WTC11 (cell line): Measurements from ENCODE around the gene ARHGAP22. TPM values are rescaled to one million over a fixed set of nuclear protein-coding genes. Genes with fewer than 3 reads are reported as not detected.

Experiments
- ATAC-seq: fragments of 200-7000 bp; cut with Tn5 transposase; 2 replicates; pipeline ENCODE4 v1.10.0; 2021; ENCODE audit warnings: mild to moderate bottlenecking, moderate library complexity
- CTCF ChIA-PET: fragments of 300-600 bp; sonication (Branson Sonifier 250); formaldehyde crosslinking; loops from one replicate; lab custom pipeline; 2021; ENCODE audit warnings: antibody characterized with exemption; lab: Charles Lee
- POLR2A ChIA-PET: fragments of 350-600 bp; sonication (Branson Sonifier 250); formaldehyde crosslinking; loops from one replicate; lab custom pipeline; 2021; ENCODE audit warnings: antibody characterized with exemption; lab: Charles Lee
- DNase-seq: peaks from one replicate; pipeline ENCODE4 v3.0.0; 2021; ENCODE audit warnings: low spot score
- H3K27ac Mint-ChIP-seq: 2 replicates; pipeline ENCODE4 v1.8.0; 2021; ENCODE audit warnings: mixed read lengths
- H3K27me3 Mint-ChIP-seq: 2 replicates; pipeline ENCODE4 v1.8.0; 2021; ENCODE audit warnings: low read depth, mild to moderate bottlenecking, moderate library complexity, mixed read lengths
- H3K36me3 Mint-ChIP-seq: 2 replicates; pipeline ENCODE4 v1.8.0; 2021; ENCODE audit warnings: mixed read lengths
- H3K4me1 Mint-ChIP-seq: 2 replicates; pipeline ENCODE4 v1.8.0; 2022; ENCODE audit warnings: mixed read lengths
- H3K4me3 Mint-ChIP-seq: 2 replicates; pipeline ENCODE4 v1.8.0; 2021; ENCODE audit warnings: mild to moderate bottlenecking, moderate library complexity, mixed read lengths
- H3K9me3 Mint-ChIP-seq: 2 replicates; pipeline ENCODE4 v1.8.0; 2021; ENCODE audit warnings: mixed read lengths
- CREB1 ChIP-seq: sonication (generic); formaldehyde crosslinking; IDR thresholded peaks from 2 replicates; pipeline ENCODE4 v1.8.0; 2023; ENCODE audit warnings: mild to moderate bottlenecking, missing genetic modification reagents
- CREM ChIP-seq: sonication (generic); formaldehyde crosslinking; IDR thresholded peaks from 2 replicates; pipeline ENCODE4 v1.8.1; 2022; ENCODE audit warnings: mild to moderate bottlenecking, missing genetic modification reagents, moderate library complexity
- ELF4 ChIP-seq: sonication (generic); formaldehyde crosslinking; IDR thresholded peaks from 2 replicates; pipeline ENCODE4 v1.8.1; 2022; ENCODE audit warnings: low read depth, mild to moderate bottlenecking, moderate library complexity, missing genetic modification reagents
- EMX1 ChIP-seq: fragments of 250-450 bp; sonication (Bioruptor Pico); IDR thresholded peaks from 2 replicates; pipeline ENCODE4 v1.8.0; 2021; ENCODE audit warnings: mild to moderate bottlenecking
- ESRRA ChIP-seq: sonication (generic); formaldehyde crosslinking; IDR thresholded peaks from 2 replicates; pipeline ENCODE4 v1.8.1; 2022; ENCODE audit warnings: mild to moderate bottlenecking, missing genetic modification reagents, borderline replicate concordance
- GTF2I ChIP-seq: fragments of 250-450 bp; sonication (Bioruptor Pico); conservative IDR thresholded peaks from 2 replicates; pipeline ENCODE4 v1.4.0; 2021; ENCODE audit warnings: mild to moderate bottlenecking
- IRF2 ChIP-seq: sonication (generic); formaldehyde crosslinking; IDR thresholded peaks from 2 replicates; pipeline ENCODE4 v1.8.0; 2022; ENCODE audit warnings: low read depth, missing genetic modification reagents, borderline replicate concordance
- JAZF1 ChIP-seq: fragments of 250-450 bp; sonication (Bioruptor Pico); IDR thresholded peaks from 2 replicates; pipeline ENCODE4 v1.9.0; 2021; ENCODE audit warnings: moderate library complexity, mild to moderate bottlenecking, inconsistent platforms
- MXD4 ChIP-seq: fragments of 250-450 bp; sonication (Bioruptor Pico); IDR thresholded peaks from 2 replicates; pipeline ENCODE4 v1.8.0; 2021; ENCODE audit warnings: mild to moderate bottlenecking, moderate library complexity, borderline replicate concordance
- NR1H2 ChIP-seq: sonication (generic); formaldehyde crosslinking; IDR thresholded peaks from 2 replicates; pipeline ENCODE4 v1.9.0; 2021; ENCODE audit warnings: mild to moderate bottlenecking, moderate library complexity, missing genetic modification reagents
- NR2C2 ChIP-seq: sonication (generic); formaldehyde crosslinking; IDR thresholded peaks from 2 replicates; pipeline ENCODE4 v1.8.0; 2022; ENCODE audit warnings: mild to moderate bottlenecking, missing genetic modification reagents
- RELA ChIP-seq: sonication (generic); formaldehyde crosslinking; IDR thresholded peaks from 2 replicates; pipeline ENCODE4 v1.8.1; 2022; ENCODE audit warnings: missing genetic modification reagents, mild to moderate bottlenecking, borderline replicate concordance
- RORB ChIP-seq: fragments of 250-450 bp; sonication (Bioruptor Pico); IDR thresholded peaks from 2 replicates; pipeline ENCODE4 v1.9.0; 2021; ENCODE audit warnings: mild to moderate bottlenecking
- SP1 ChIP-seq: sonication (generic); formaldehyde crosslinking; conservative IDR thresholded peaks from 2 replicates; pipeline ENCODE4 v1.8.1; 2022; ENCODE audit warnings: missing genetic modification reagents
- ZNF121 ChIP-seq: sonication (generic); formaldehyde crosslinking; IDR thresholded peaks from 2 replicates; pipeline ENCODE4 v1.8.0; 2023; ENCODE audit warnings: missing genetic modification reagents
- ZNF263 ChIP-seq: sonication (generic); formaldehyde crosslinking; IDR thresholded peaks from 2 replicates; pipeline ENCODE4 v1.8.1; 2022; ENCODE audit warnings: low read depth, mild to moderate bottlenecking, moderate library complexity, missing genetic modification reagents
- ZNF396 ChIP-seq: fragments of 250-450 bp; sonication (Bioruptor Pico); IDR thresholded peaks from 2 replicates; pipeline ENCODE4 v1.8.0; 2021; ENCODE audit warnings: mild to moderate bottlenecking, moderate library complexity, borderline replicate concordance
- total RNA-seq: library from RNA; stranded (reverse); gene quantifications from 3 replicates; pipeline ENCODE4 v1.2.3, GENCODE V29; 2021
- TF ChIP-seq, protein P1 (sequence below): sonication (generic); formaldehyde crosslinking; IDR thresholded peaks from 2 replicates; pipeline ENCODE4 v1.8.1; 2023; ENCODE audit warnings: mild to moderate bottlenecking, missing genetic modification reagents, moderate library complexity
- TF ChIP-seq, protein P2 (sequence below): sonication (generic); formaldehyde crosslinking; IDR thresholded peaks from 2 replicates; pipeline ENCODE4 v1.8.1; 2022; ENCODE audit warnings: mild to moderate bottlenecking, moderate library complexity, missing genetic modification reagents
- TF ChIP-seq, protein P3 (sequence below): fragments of 250-450 bp; sonication (Bioruptor Pico); IDR thresholded peaks from 2 replicates; pipeline ENCODE4 v1.9.0; 2021; ENCODE audit warnings: mild to moderate bottlenecking
- TF ChIP-seq, protein P4 (sequence below): sonication (generic); formaldehyde crosslinking; IDR thresholded peaks from 2 replicates; pipeline ENCODE4 v1.8.1; 2023; ENCODE audit warnings: mild to moderate bottlenecking, missing genetic modification reagents
- TF ChIP-seq, protein P5 (sequence below): sonication (generic); formaldehyde crosslinking; IDR thresholded peaks from 2 replicates; pipeline ENCODE4 v1.8.0; 2023; ENCODE audit warnings: missing genetic modification reagents
- TF ChIP-seq, protein P6 (sequence below): sonication (generic); formaldehyde crosslinking; conservative IDR thresholded peaks from 2 replicates; pipeline ENCODE4 v1.8.1; 2023; ENCODE audit warnings: mild to moderate bottlenecking, low read depth, missing genetic modification reagents, moderate library complexity
- TF ChIP-seq, protein P7 (sequence below): sonication (generic); formaldehyde crosslinking; IDR thresholded peaks from 2 replicates; pipeline ENCODE4 v1.8.1; 2022; ENCODE audit warnings: low read depth, mild to moderate bottlenecking, moderate library complexity, missing genetic modification reagents, borderline replicate concordance

The ARHGAP22 gene
- total RNA-seq, 1 experiment from 2014 or later, result 8.6 TPM

DNA sequence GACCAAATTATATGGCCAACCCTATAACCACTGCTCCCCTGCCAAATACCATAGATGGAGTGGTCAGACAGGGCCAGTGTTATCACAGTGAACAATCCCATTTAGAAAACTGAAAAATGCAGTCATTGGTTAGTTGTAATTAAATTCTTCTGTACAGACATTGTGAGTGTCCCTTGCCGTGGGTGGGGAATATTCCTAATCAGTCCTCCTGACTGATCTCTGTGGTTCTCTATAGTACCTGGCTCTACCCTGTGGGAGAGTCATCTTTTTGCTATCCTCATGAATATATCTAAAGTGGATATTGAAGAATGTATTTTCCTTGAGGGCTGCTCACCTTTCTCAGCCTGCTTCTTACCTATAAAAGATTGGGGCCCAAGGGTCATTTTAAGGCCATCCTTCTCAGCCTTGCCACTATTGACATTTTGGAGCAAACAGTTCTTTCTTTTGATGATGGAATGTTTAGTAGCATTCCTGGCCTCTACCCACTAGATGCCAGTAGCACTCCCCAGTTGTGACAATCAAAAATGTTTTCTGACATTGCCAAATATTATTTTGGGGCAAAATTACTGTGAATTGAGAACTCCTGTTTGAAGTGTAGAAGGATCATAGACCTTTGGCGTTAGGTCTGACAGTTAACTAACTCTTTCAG is 188.2 kb downstream of the ARHGAP22 start:
- H3K9me3 Mint-ChIP-seq, result peaks cover 13% of the 10 kb centered on the region
- H3K4me1 Mint-ChIP-seq, result peaks cover 8% of the 10 kb centered on the region
- no peaks in the 10 kb centered on the region for H3K27me3 Mint-ChIP-seq
- CTCF ChIA-PET, result interaction anchor here (0.6 to 2.6 kb wide), 4 partner anchors 18 to 38 kb away, joined by 3 to 12 read pairs (median 4); no protein-coding TSS in a partner anchor
- TF ChIP-seq JAZF1 (no peak), GTF2I (no peak), EMX1 (no peak), SP1 (no peak), ELF4 (CRISPR knock-in tag) (no peak), ZNF121 (CRISPR knock-in tag) (no peak), IRF2 (no peak), ESRRA (CRISPR knock-in tag) (no peak), CREB1 (CRISPR knock-in tag) (no peak)
- TF ChIP-seq, protein P1, sequence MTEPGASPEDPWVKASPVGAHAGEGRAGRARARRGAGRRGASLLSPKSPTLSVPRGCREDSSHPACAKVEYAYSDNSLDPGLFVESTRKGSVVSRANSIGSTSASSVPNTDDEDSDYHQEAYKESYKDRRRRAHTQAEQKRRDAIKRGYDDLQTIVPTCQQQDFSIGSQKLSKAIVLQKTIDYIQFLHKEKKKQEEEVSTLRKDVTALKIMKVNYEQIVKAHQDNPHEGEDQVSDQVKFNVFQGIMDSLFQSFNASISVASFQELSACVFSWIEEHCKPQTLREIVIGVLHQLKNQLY (CRISPR knock-in tag), result no peak
- TF ChIP-seq, protein P2, sequence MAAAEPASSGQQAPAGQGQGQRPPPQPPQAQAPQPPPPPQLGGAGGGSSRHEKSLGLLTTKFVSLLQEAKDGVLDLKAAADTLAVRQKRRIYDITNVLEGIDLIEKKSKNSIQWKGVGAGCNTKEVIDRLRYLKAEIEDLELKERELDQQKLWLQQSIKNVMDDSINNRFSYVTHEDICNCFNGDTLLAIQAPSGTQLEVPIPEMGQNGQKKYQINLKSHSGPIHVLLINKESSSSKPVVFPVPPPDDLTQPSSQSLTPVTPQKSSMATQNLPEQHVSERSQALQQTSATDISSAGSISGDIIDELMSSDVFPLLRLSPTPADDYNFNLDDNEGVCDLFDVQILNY (CRISPR knock-in tag), result no peak
- ATAC-seq (no peak), DNase-seq (no peak)
- peaks cover 17% of the 10 kb centered on the region for H3K36me3 Mint-ChIP-seq
- no peak overlapping the region for H3K4me3 Mint-ChIP-seq
- no peak overlapping the region for H3K27ac Mint-ChIP-seq
- POLR2A ChIA-PET, result no interaction called here

- POLR2A ChIA-PET, result no interaction called here
- H3K9me3 Mint-ChIP-seq, result peaks cover 13% of the 10 kb centered on the region
- no peak for ATAC-seq
Measured at GRCh38 chr10:48414778-48415177, 190.1 kb downstream of the ARHGAP22 start.

More at GRCh38 chr10:48414778-48415177, 190.1 kb downstream of the ARHGAP22 start:
- H3K4me3 Mint-ChIP-seq, result no peak overlapping the region
- H3K27ac Mint-ChIP-seq, result no peak overlapping the region
- CTCF ChIA-PET, result interaction anchor here (0.7 kb wide), 1 partner anchor 1115 kb away, joined by 4 read pairs; no protein-coding TSS in a partner anchor
- TF ChIP-seq CREM (CRISPR knock-in tag), result no peak
- TF ChIP-seq, protein P3, sequence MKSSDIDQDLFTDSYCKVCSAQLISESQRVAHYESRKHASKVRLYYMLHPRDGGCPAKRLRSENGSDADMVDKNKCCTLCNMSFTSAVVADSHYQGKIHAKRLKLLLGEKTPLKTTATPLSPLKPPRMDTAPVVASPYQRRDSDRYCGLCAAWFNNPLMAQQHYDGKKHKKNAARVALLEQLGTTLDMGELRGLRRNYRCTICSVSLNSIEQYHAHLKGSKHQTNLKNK, result no peak
- TF ChIP-seq, protein P4, sequence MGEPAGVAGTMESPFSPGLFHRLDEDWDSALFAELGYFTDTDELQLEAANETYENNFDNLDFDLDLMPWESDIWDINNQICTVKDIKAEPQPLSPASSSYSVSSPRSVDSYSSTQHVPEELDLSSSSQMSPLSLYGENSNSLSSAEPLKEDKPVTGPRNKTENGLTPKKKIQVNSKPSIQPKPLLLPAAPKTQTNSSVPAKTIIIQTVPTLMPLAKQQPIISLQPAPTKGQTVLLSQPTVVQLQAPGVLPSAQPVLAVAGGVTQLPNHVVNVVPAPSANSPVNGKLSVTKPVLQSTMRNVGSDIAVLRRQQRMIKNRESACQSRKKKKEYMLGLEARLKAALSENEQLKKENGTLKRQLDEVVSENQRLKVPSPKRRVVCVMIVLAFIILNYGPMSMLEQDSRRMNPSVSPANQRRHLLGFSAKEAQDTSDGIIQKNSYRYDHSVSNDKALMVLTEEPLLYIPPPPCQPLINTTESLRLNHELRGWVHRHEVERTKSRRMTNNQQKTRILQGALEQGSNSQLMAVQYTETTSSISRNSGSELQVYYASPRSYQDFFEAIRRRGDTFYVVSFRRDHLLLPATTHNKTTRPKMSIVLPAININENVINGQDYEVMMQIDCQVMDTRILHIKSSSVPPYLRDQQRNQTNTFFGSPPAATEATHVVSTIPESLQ, result no peak
- no peak for TF ChIP-seq ZNF263 (CRISPR knock-in tag)
- no peak for TF ChIP-seq RELA
- TF ChIP-seq, protein P5, sequence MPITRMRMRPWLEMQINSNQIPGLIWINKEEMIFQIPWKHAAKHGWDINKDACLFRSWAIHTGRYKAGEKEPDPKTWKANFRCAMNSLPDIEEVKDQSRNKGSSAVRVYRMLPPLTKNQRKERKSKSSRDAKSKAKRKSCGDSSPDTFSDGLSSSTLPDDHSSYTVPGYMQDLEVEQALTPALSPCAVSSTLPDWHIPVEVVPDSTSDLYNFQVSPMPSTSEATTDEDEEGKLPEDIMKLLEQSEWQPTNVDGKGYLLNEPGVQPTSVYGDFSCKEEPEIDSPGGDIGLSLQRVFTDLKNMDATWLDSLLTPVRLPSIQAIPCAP, result no peak
- TF ChIP-seq MXD4 (CRISPR knock-in tag), result no peak
- TF ChIP-seq NR2C2 (CRISPR knock-in tag), result no peak
- no peak for TF ChIP-seq RORB (CRISPR knock-in tag)
- no peak for TF ChIP-seq ESRRA (CRISPR knock-in tag)
- TF ChIP-seq, protein P6, sequence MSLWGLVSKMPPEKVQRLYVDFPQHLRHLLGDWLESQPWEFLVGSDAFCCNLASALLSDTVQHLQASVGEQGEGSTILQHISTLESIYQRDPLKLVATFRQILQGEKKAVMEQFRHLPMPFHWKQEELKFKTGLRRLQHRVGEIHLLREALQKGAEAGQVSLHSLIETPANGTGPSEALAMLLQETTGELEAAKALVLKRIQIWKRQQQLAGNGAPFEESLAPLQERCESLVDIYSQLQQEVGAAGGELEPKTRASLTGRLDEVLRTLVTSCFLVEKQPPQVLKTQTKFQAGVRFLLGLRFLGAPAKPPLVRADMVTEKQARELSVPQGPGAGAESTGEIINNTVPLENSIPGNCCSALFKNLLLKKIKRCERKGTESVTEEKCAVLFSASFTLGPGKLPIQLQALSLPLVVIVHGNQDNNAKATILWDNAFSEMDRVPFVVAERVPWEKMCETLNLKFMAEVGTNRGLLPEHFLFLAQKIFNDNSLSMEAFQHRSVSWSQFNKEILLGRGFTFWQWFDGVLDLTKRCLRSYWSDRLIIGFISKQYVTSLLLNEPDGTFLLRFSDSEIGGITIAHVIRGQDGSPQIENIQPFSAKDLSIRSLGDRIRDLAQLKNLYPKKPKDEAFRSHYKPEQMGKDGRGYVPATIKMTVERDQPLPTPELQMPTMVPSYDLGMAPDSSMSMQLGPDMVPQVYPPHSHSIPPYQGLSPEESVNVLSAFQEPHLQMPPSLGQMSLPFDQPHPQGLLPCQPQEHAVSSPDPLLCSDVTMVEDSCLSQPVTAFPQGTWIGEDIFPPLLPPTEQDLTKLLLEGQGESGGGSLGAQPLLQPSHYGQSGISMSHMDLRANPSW, result no peak
- TF ChIP-seq, protein P7, sequence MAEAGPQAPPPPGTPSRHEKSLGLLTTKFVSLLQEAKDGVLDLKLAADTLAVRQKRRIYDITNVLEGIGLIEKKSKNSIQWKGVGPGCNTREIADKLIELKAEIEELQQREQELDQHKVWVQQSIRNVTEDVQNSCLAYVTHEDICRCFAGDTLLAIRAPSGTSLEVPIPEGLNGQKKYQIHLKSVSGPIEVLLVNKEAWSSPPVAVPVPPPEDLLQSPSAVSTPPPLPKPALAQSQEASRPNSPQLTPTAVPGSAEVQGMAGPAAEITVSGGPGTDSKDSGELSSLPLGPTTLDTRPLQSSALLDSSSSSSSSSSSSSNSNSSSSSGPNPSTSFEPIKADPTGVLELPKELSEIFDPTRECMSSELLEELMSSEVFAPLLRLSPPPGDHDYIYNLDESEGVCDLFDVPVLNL (CRISPR knock-in tag), result no peak
- TF ChIP-seq NR1H2, result no peak
- no peak for TF ChIP-seq ZNF396 (CRISPR knock-in tag)
- no peak for DNase-seq
- H3K36me3 Mint-ChIP-seq, result peaks cover 33% of the 10 kb centered on the region
- H3K27me3 Mint-ChIP-seq, result no peaks in the 10 kb centered on the region
- peaks cover 8% of the 10 kb centered on the region for H3K4me1 Mint-ChIP-seq
